Panc1 (cell line): ENCODE results near the gene HSPB9.

Source experiments
- POLR2AphosphoS5 ChIP-seq: IDR thresholded peaks from 2 replicates; pipeline ENCODE4 v1.6.1; 2012; ENCODE audit warnings: mild to moderate bottlenecking, low read depth, low read length, moderate library complexity
- SIN3A ChIP-seq: IDR thresholded peaks from 2 replicates; pipeline ENCODE4 v1.6.1; 2012; ENCODE audit warnings: low read depth, mild to moderate bottlenecking, low read length, moderate library complexity, borderline replicate concordance; ENCODE audit not compliant: insufficient read depth
- TCF7L2 ChIP-seq: IDR thresholded peaks from 2 replicates; pipeline ENCODE4 v1.6.1; 2011; ENCODE audit warnings: mild to moderate bottlenecking, low read depth, low read length, inconsistent platforms
- TF ChIP-seq, protein P1 (sequence below): fragments of 450-650 bp; IDR thresholded peaks from 2 replicates; pipeline ENCODE4 v1.5.1; 2017; ENCODE audit warnings: mild to moderate bottlenecking
- TF ChIP-seq, protein P2 (sequence below), 2 experiments: IDR thresholded peaks; 2 replicates each; pipeline ENCODE4 v1.6.1; 2011 to 2012; ENCODE audit warnings: low read depth in 2 of 2, control low read depth in 1 of 2, low read length in 1 of 2, mild to moderate bottlenecking in 1 of 2, moderate library complexity in 1 of 2; ENCODE audit not compliant: insufficient read depth in 1 of 2

DNA sequence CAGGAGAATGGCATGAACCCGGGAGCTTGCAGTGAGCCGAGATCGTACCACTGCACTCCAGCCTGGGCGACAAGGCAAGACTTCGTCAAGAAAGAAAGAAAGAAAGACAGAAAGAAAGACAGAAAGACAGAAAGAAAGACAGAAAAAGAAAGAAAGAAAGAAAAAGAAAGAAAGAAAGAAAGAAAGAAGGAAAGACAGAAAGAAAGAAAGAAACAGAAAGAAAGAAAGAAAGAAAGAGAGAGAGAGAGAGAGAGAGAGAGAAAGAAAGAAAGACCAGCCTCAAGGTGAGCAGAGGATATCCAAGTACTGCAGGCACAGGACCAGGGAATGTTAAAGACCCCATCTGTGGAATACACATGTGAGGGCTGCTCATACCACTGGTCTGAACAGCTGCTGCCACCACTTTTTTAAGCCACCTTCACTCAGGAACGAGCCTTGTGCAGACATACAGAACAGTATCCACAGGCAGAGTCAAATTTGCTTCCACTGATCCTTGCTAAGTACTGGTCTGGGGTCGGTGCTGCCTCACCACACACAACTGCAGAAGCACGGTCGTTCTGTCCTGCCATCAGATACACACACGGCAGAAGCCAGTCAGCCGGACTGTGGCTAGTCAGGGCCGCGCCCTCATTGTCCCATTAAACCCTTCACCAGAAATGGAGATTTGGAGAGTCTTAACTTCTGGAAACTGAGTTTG, 24.5 kb downstream of the HSPB9 start:
- TF ChIP-seq, protein P1, sequence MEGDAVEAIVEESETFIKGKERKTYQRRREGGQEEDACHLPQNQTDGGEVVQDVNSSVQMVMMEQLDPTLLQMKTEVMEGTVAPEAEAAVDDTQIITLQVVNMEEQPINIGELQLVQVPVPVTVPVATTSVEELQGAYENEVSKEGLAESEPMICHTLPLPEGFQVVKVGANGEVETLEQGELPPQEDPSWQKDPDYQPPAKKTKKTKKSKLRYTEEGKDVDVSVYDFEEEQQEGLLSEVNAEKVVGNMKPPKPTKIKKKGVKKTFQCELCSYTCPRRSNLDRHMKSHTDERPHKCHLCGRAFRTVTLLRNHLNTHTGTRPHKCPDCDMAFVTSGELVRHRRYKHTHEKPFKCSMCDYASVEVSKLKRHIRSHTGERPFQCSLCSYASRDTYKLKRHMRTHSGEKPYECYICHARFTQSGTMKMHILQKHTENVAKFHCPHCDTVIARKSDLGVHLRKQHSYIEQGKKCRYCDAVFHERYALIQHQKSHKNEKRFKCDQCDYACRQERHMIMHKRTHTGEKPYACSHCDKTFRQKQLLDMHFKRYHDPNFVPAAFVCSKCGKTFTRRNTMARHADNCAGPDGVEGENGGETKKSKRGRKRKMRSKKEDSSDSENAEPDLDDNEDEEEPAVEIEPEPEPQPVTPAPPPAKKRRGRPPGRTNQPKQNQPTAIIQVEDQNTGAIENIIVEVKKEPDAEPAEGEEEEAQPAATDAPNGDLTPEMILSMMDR: no peak
- TF ChIP-seq POLR2AphosphoS5 (no peak), TCF7L2 (no peak), SIN3A (no peak)
- TF ChIP-seq, protein P2, sequence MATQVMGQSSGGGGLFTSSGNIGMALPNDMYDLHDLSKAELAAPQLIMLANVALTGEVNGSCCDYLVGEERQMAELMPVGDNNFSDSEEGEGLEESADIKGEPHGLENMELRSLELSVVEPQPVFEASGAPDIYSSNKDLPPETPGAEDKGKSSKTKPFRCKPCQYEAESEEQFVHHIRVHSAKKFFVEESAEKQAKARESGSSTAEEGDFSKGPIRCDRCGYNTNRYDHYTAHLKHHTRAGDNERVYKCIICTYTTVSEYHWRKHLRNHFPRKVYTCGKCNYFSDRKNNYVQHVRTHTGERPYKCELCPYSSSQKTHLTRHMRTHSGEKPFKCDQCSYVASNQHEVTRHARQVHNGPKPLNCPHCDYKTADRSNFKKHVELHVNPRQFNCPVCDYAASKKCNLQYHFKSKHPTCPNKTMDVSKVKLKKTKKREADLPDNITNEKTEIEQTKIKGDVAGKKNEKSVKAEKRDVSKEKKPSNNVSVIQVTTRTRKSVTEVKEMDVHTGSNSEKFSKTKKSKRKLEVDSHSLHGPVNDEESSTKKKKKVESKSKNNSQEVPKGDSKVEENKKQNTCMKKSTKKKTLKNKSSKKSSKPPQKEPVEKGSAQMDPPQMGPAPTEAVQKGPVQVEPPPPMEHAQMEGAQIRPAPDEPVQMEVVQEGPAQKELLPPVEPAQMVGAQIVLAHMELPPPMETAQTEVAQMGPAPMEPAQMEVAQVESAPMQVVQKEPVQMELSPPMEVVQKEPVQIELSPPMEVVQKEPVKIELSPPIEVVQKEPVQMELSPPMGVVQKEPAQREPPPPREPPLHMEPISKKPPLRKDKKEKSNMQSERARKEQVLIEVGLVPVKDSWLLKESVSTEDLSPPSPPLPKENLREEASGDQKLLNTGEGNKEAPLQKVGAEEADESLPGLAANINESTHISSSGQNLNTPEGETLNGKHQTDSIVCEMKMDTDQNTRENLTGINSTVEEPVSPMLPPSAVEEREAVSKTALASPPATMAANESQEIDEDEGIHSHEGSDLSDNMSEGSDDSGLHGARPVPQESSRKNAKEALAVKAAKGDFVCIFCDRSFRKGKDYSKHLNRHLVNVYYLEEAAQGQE (IDR thresholded peaks at IDR 0.05; ENCODE audit: insufficient read depth in 1 of 2, low read depth in 2 of 2, low read length in 1 of 2): no peak
